MM.1S (cell line): Measurements from ENCODE around the gene MRPL51.
A peak's percentile ranks its signal among the peaks of the same experiment; 100 is the strongest.

Source experiments
- DNase-seq: peaks from one replicate; pipeline ENCODE4 v3.0.0-alpha.2; 2015
- H2AFZ ChIP-seq: fragments of 300-600 bp; sonication (generic); 2 replicates; pipeline ENCODE4 v1.6.0; 2016; ENCODE audit warnings: antibody characterized with exemption, low read length
- H3F3A ChIP-seq: fragments of 300-600 bp; sonication (generic); 2 replicates; pipeline ENCODE4 v1.6.1; 2016; ENCODE audit warnings: mild to moderate bottlenecking, antibody characterized with exemption, low read length, moderate library complexity, mixed read lengths; ENCODE audit not compliant: insufficient read depth
- H3K27ac ChIP-seq: fragments of 300-600 bp; sonication (generic); 2 replicates; pipeline ENCODE4 v1.5.1; 2016; ENCODE audit warnings: mild to moderate bottlenecking, low read length
- H3K27me3 ChIP-seq: fragments of 300-600 bp; sonication (generic); replicated peaks from 2 replicates; pipeline ENCODE4 v1.6.0; 2016; ENCODE audit warnings: low read length; ENCODE audit not compliant: insufficient read depth
- H3K36me3 ChIP-seq: fragments of 300-600 bp; sonication (generic); replicated peaks from 2 replicates; pipeline ENCODE4 v1.6.1; 2016; ENCODE audit warnings: mild to moderate bottlenecking, low read length, mixed read lengths; ENCODE audit not compliant: insufficient read depth
- H3K4me1 ChIP-seq: fragments of 300-600 bp; sonication (generic); 2 replicates; pipeline ENCODE4 v1.6.1; 2016; ENCODE audit warnings: low read length, mixed read lengths
- H3K4me2 ChIP-seq: fragments of 300-600 bp; sonication (generic); 2 replicates; pipeline ENCODE4 v1.6.0; 2016; ENCODE audit warnings: low read depth, low read length
- H3K4me3 ChIP-seq: fragments of 300-600 bp; sonication (generic); 2 replicates; pipeline ENCODE4 v1.5.1; 2016; ENCODE audit warnings: low read length, mixed read lengths
- H3K79me2 ChIP-seq: fragments of 300-600 bp; sonication (generic); 2 replicates; pipeline ENCODE4 v1.6.1; 2016; ENCODE audit warnings: mixed run types, low read length, mixed read lengths
- H3K9ac ChIP-seq: fragments of 300-600 bp; sonication (generic); 2 replicates; pipeline ENCODE4 v1.6.1; 2016; ENCODE audit warnings: low read length, mixed read lengths
- H3K9me2 ChIP-seq: fragments of 300-600 bp; sonication (generic); replicated peaks from 2 replicates; pipeline ENCODE4 v1.6.1; 2016; ENCODE audit warnings: mild to moderate bottlenecking, low read length, mixed read lengths; ENCODE audit not compliant: insufficient read depth
- H3K9me3 ChIP-seq: fragments of 300-600 bp; sonication (generic); replicated peaks from 2 replicates; pipeline ENCODE4 v1.6.1; 2016; ENCODE audit warnings: mild to moderate bottlenecking, low read length, mixed read lengths; ENCODE audit not compliant: insufficient read depth
- H4K20me1 ChIP-seq: fragments of 300-600 bp; sonication (generic); 2 replicates; pipeline ENCODE4 v1.6.1; 2016; ENCODE audit warnings: mild to moderate bottlenecking, low read length, moderate library complexity, mixed read lengths; ENCODE audit not compliant: insufficient read depth
- EZH2 ChIP-seq: fragments of 300-600 bp; sonication (generic); optimal IDR thresholded peaks from 2 replicates; pipeline ENCODE3; 2017; ENCODE audit warnings: low read depth, mild to moderate bottlenecking, antibody characterized with exemption, low read length, mixed read lengths
- EZH2phosphoT487 ChIP-seq: fragments of 300-600 bp; sonication (generic); IDR thresholded peaks from 2 replicates; pipeline ENCODE4 v1.6.1; 2018; ENCODE audit warnings: antibody characterized with exemption, low read length
- TF ChIP-seq, protein P1 (sequence below): fragments of 300-600 bp; sonication (generic); IDR thresholded peaks from 2 replicates; pipeline ENCODE4 v1.5.1; 2016; ENCODE audit warnings: antibody characterized with exemption, low read length, mixed read lengths

MRPL51 gene

DNA sequence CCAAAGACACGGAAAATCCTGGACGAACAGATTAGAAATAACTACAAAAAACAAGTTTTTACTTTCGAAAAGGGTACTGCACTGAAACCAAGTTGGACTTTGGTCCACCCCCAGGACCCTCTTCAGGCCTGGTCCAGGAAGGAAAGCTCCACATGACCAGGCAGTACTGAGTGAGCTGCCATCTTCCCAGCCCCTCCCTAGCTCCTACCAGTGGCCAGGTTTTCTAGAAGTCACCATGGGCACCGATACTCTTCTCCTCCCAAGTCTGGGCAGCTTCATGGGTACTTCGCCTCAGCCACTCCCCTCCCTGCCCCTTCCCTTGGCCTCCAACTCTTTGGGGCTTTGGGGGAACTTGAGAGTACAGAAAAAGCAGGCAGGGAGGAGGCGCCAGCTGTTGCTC lies 29.2 kb downstream of the MRPL51 start:
- H3K27ac ChIP-seq: no peak overlapping the region
- TF ChIP-seq EZH2phosphoT487: no peak
- TF ChIP-seq, protein P1, sequence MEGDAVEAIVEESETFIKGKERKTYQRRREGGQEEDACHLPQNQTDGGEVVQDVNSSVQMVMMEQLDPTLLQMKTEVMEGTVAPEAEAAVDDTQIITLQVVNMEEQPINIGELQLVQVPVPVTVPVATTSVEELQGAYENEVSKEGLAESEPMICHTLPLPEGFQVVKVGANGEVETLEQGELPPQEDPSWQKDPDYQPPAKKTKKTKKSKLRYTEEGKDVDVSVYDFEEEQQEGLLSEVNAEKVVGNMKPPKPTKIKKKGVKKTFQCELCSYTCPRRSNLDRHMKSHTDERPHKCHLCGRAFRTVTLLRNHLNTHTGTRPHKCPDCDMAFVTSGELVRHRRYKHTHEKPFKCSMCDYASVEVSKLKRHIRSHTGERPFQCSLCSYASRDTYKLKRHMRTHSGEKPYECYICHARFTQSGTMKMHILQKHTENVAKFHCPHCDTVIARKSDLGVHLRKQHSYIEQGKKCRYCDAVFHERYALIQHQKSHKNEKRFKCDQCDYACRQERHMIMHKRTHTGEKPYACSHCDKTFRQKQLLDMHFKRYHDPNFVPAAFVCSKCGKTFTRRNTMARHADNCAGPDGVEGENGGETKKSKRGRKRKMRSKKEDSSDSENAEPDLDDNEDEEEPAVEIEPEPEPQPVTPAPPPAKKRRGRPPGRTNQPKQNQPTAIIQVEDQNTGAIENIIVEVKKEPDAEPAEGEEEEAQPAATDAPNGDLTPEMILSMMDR: no peak
- no peak for TF ChIP-seq EZH2
- DNase-seq: no peak
- H3F3A ChIP-seq: peaks cover 37% of the 10 kb centered on the region
- H3K27me3 ChIP-seq: no peaks in the 10 kb centered on the region
- H3K4me1 ChIP-seq: peaks cover 40% of the 10 kb centered on the region
- peaks cover 57% of the 10 kb centered on the region for H3K79me2 ChIP-seq
- H2AFZ ChIP-seq: no peak overlapping the region
- H3K9ac ChIP-seq: no peak overlapping the region
- no peaks in the 10 kb centered on the region for H3K9me3 ChIP-seq
- H4K20me1 ChIP-seq: no peaks in the 10 kb centered on the region
- H3K36me3 ChIP-seq: peaks cover 3% of the 10 kb centered on the region
- no peaks in the 10 kb centered on the region for H3K9me2 ChIP-seq
- no peak overlapping the region for H3K4me3 ChIP-seq
- H3K4me2 ChIP-seq: no peak overlapping the region

DNA sequence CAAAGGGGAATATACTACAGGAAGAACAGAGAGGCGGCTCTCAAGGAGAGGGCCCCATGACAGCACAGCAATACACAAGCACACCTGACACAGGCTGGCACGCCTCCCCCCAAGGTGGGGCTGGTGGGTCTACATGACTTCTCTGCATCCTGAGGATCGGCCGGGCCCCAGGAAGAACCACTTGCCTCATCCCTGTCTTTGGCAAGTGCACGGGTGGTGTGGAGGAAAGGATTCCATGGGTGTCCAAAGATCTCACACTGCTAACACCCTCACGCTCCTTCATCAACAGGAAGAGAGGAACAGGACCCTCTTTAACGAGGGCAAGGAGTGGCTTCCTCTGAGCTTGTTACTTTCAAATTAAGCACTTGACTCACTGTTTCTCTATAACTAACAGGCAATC lies 29.8 kb downstream of the MRPL51 start:
- no peak overlapping the region for H3K9ac ChIP-seq
- peaks cover 9% of the 10 kb centered on the region for H3K36me3 ChIP-seq
- no peak overlapping the region for H3K4me3 ChIP-seq
- no peak overlapping the region for H3K27ac ChIP-seq
- H3K4me1 ChIP-seq: peaks cover 35% of the 10 kb centered on the region
- H3F3A ChIP-seq: peaks cover 34% of the 10 kb centered on the region
- no peaks in the 10 kb centered on the region for H3K27me3 ChIP-seq
- no peak for DNase-seq
- peaks cover 59% of the 10 kb centered on the region for H3K79me2 ChIP-seq
- H3K9me3 ChIP-seq: no peaks in the 10 kb centered on the region
- no peaks in the 10 kb centered on the region for H3K9me2 ChIP-seq
- no peak overlapping the region for H2AFZ ChIP-seq
- no peaks in the 10 kb centered on the region for H4K20me1 ChIP-seq
- TF ChIP-seq EZH2 (no peak), EZH2phosphoT487 (no peak)
- TF ChIP-seq, protein P1: no peak
- H3K4me2 ChIP-seq: no peak overlapping the region

DNA sequence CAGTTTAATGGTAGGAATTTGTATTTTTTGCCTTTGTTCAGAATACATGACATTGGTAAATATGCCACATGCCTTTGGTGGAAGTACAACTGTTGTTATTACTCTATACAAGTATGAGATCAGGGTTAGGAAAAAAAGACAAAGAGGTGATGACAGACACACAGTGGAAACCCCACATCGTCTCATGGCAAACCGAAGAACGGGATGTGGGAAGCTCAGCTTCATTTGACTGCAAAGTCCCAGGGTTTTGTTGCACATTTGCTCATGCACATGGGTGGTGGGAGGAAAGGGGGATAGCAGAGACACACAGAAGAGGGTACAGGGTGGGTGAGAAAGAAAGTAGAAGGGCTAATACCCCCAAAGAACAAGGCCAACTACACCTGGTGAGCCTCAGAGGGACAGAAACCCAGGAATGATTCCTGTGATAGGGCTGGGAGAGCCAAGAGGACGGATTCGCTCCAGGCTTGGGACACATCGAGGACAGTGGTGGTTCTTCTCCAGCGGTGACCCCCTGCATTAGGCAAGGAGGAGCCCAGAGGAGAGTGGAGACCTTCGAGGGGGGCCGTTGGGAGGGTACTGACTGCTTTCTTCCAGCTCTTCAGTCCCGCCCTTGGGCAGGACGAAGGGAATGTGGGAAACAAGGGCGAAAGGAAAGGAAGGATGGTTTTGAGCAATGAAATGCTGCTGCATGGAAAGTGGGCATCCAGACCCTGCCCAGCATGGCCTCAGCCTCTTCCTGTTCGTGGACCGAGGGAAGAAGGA lies 30.6 kb downstream of the MRPL51 start:
- peaks cover 59% of the 10 kb centered on the region for H3K79me2 ChIP-seq
- peak overlapping the region; percentile 3; the same call in 1 of the 2 replicates for H3K4me3 ChIP-seq
- H2AFZ ChIP-seq: no peak overlapping the region
- H3K4me1 ChIP-seq: peaks cover 32% of the 10 kb centered on the region
- peak overlapping the region; percentile 91 for H3K4me2 ChIP-seq
- no peaks in the 10 kb centered on the region for H3K27me3 ChIP-seq
- H4K20me1 ChIP-seq: no peaks in the 10 kb centered on the region
- H3K36me3 ChIP-seq: peaks cover 12% of the 10 kb centered on the region
- DNase-seq: no peak
- peak overlapping the region; percentile 93 for H3K27ac ChIP-seq
- TF ChIP-seq, protein P1: no peak
- TF ChIP-seq EZH2phosphoT487 (no peak), EZH2 (no peak)
- H3F3A ChIP-seq: peaks cover 34% of the 10 kb centered on the region
- peak overlapping the region; percentile 29; the same call in 1 of the 2 replicates for H3K9ac ChIP-seq
- no peaks in the 10 kb centered on the region for H3K9me3 ChIP-seq
- no peaks in the 10 kb centered on the region for H3K9me2 ChIP-seq
